Activated CD8-positive, alpha-beta T cell treated with anti-CD3 and anti-CD28 coated beads for 36 hours (primary cell): ENCODE results near the gene HACD1. TPM values are rescaled to one million over a fixed set of nuclear protein-coding genes. Genes with fewer than 3 reads are reported as not detected.

Source experiments
- ATAC-seq: fragments of 200-7000 bp; cut with Tn5 transposase; one replicate; pipeline ENCODE4 v1.10.0; 2021; ENCODE audit warnings: mild to moderate bottlenecking, moderate library complexity
- CTCF ChIA-PET: fragments of 350-600 bp; sonication (Branson Sonifier 250); formaldehyde crosslinking; loops from one replicate; lab custom pipeline; 2021; ENCODE audit warnings: antibody characterized with exemption; lab: Charles Lee
- POLR2A ChIA-PET: fragments of 350-600 bp; sonication (Branson Sonifier 250); formaldehyde crosslinking; loops from one replicate; lab custom pipeline; 2021; ENCODE audit warnings: antibody characterized with exemption; lab: Charles Lee
- DNase-seq: peaks from one replicate; pipeline ENCODE4 v3.0.0-alpha.2; 2020
- H3K27ac Mint-ChIP-seq: one replicate; pipeline ENCODE4 v1.8.0; 2021; ENCODE audit warnings: mild to moderate bottlenecking, mixed read lengths
- H3K27me3 Mint-ChIP-seq: one replicate; pipeline ENCODE4 v1.8.0; 2021; ENCODE audit warnings: mixed read lengths
- H3K36me3 Mint-ChIP-seq: one replicate; pipeline ENCODE4 v1.8.0; 2021; ENCODE audit warnings: low read depth, mixed read lengths
- H3K4me1 Mint-ChIP-seq: one replicate; pipeline ENCODE4 v1.8.0; 2021; ENCODE audit warnings: low read depth, mixed read lengths
- H3K4me3 Mint-ChIP-seq: one replicate; pipeline ENCODE4 v1.8.0; 2021; ENCODE audit warnings: mild to moderate bottlenecking, moderate library complexity, mixed read lengths
- H3K9me3 Mint-ChIP-seq: one replicate; pipeline ENCODE4 v1.8.0; 2021; ENCODE audit warnings: mixed read lengths
- CTCF ChIP-seq: fragments of 200-600 bp; IDR thresholded peaks from one replicate; pipeline ENCODE4 v1.8.0; 2022; ENCODE audit warnings: antibody characterized with exemption, mild to moderate bottlenecking
- intact Hi-C: fragments of 100-400 bp; cut with micrococcal nuclease; formaldehyde crosslinking; loops from one replicate; pipeline ENCODE4 v1.10.0; 2022
- total RNA-seq, 2 experiments: library from RNA; stranded (reverse); gene quantifications; one replicate each; pipeline ENCODE4 v1.2.3, GENCODE V29; 2021

HACD1 gene
- total RNA-seq, 2 experiments from 2014 or later = 2.6 to 2.8 TPM

- H3K27ac Mint-ChIP-seq = no peak overlapping the region
- no peaks in the 10 kb centered on the region for H3K9me3 Mint-ChIP-seq
- POLR2A ChIA-PET = no interaction called here
- peaks cover 2% of the 10 kb centered on the region for H3K4me1 Mint-ChIP-seq
- H3K4me3 Mint-ChIP-seq = no peak overlapping the region
- peaks cover 1% of the 10 kb centered on the region for H3K27me3 Mint-ChIP-seq
- CTCF ChIA-PET = interaction anchor here (1.7 kb wide), 1 partner anchor 130 kb away, joined by 8 read pairs; no protein-coding TSS in a partner anchor
- TF ChIP-seq CTCF = no peak
- intact Hi-C loops = loop anchor here (2.0 to 10.0 kb wide), 3 partner anchors 138 to 608 kb away; no protein-coding TSS in a partner anchor
- no peaks in the 10 kb centered on the region for H3K36me3 Mint-ChIP-seq
- ATAC-seq (no peak), DNase-seq (no peak)
Observed at GRCh38 chr10:17607060-17607459, 10.1 kb downstream of the HACD1 start.

DNA sequence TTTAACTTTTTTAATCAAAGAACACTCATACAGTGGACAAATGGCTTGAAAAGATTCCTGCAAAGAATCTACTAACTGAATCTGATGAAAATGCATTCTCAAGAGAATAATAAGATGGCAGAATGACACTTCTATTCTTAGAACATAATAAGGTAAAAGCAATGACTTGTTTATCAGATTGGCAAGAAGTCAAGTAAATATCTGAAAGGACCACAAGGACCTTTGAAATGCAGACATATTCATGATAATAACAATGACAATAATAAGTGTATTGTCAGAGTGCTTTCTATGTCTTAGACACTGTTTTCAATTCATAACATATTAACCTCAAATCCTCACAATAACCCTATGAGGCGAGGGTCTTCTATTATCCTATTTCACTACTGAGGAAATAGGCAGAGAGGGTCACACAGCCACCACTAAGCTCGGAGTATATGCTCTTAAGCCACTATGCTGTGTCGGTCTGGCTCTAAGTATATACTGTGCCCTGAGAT lies 10.6 kb downstream of the HACD1 start:
- TF ChIP-seq CTCF = no peak
- ChIA-PET CTCF (interaction anchor here (1.0 to 1.8 kb wide), 7 partner anchors 9 to 238 kb away, joined by 3 to 12 read pairs (median 6); partner anchors contain the start of gene HACD1), POLR2A (interaction anchor here (0.6 kb wide), 1 partner anchor 1197 kb away, joined by 3 read pairs; no protein-coding TSS in a partner anchor)
- DNase-seq (no peak), ATAC-seq (no peak)
- no peaks in the 10 kb centered on the region for H3K36me3 Mint-ChIP-seq
- H3K9me3 Mint-ChIP-seq = no peaks in the 10 kb centered on the region
- no peak overlapping the region for H3K27ac Mint-ChIP-seq
- intact Hi-C loops = loop anchor here (2.0 to 10.0 kb wide), 3 partner anchors 138 to 608 kb away; no protein-coding TSS in a partner anchor
- H3K27me3 Mint-ChIP-seq = peaks cover 1% of the 10 kb centered on the region
- H3K4me1 Mint-ChIP-seq = peaks cover 2% of the 10 kb centered on the region
- no peak overlapping the region for H3K4me3 Mint-ChIP-seq

- ChIA-PET CTCF (interaction anchor here (1.0 to 1.8 kb wide), 7 partner anchors 9 to 238 kb away, joined by 3 to 12 read pairs (median 6); partner anchors contain the start of gene HACD1), POLR2A (interaction anchor here (0.6 kb wide), 1 partner anchor 1196 kb away, joined by 3 read pairs; no protein-coding TSS in a partner anchor)
- TF ChIP-seq CTCF = no peak
- no peak overlapping the region for H3K27ac Mint-ChIP-seq
- H3K4me1 Mint-ChIP-seq = peaks cover 2% of the 10 kb centered on the region
- DNase-seq (no peak), ATAC-seq (no peak)
- intact Hi-C loops = loop anchor here (2.0 to 10.0 kb wide), 3 partner anchors 139 to 609 kb away; no protein-coding TSS in a partner anchor
- H3K27me3 Mint-ChIP-seq = peaks cover 1% of the 10 kb centered on the region
- H3K36me3 Mint-ChIP-seq = no peaks in the 10 kb centered on the region
- no peak overlapping the region for H3K4me3 Mint-ChIP-seq
- H3K9me3 Mint-ChIP-seq = no peaks in the 10 kb centered on the region
Observed at GRCh38 chr10:17605936-17606335, 11.2 kb downstream of the HACD1 start.

- TF ChIP-seq CTCF = peak; percentile 15
Observed at GRCh38 chr10:17599089-17599488, 18.1 kb downstream of the HACD1 start.

GRCh38 chr10:17597386-17597785 lies 19.8 kb downstream of the HACD1 start:
- Mint-ChIP-seq H3K27ac (no peak overlapping the region), H3K4me3 (no peak overlapping the region), H3K36me3 (no peaks in the 10 kb centered on the region), H3K4me1 (no peaks in the 10 kb centered on the region), H3K27me3 (no peaks in the 10 kb centered on the region), H3K9me3 (no peaks in the 10 kb centered on the region)
- intact Hi-C loops = no loop called here
- DNase-seq = no peak
- ChIA-PET CTCF (interaction anchor here (0.8 to 1.6 kb wide), 3 partner anchors 9 to 306 kb away, joined by 3 to 6 read pairs (median 3); no protein-coding TSS in a partner anchor), POLR2A (no interaction called here)
- no peak for TF ChIP-seq CTCF
- no peak for ATAC-seq

More at GRCh38 chr10:17599089-17599488, 18.1 kb downstream of the HACD1 start:
- intact Hi-C loops = no loop called here
- Mint-ChIP-seq H3K9me3 (no peaks in the 10 kb centered on the region), H3K36me3 (no peaks in the 10 kb centered on the region), H3K4me3 (no peak overlapping the region), H3K27ac (no peak overlapping the region), H3K27me3 (no peaks in the 10 kb centered on the region), H3K4me1 (no peaks in the 10 kb centered on the region)
- CTCF ChIA-PET = interaction anchor here (1.1 kb wide), 1 partner anchor 10 kb away, joined by 3 read pairs; no protein-coding TSS in a partner anchor
- ATAC-seq (no peak), DNase-seq (no peak)
- POLR2A ChIA-PET = interaction anchor here (0.6 kb wide), 1 partner anchor 189 kb away, joined by 3 read pairs; no protein-coding TSS in a partner anchor
